ENCODE results near the gene GSTM2. TPM values are rescaled to one million over a fixed set of nuclear protein-coding genes. Genes with fewer than 3 reads are reported as not detected.

The GSTM2 gene
- total RNA-seq, 1 donor = 16.8 TPM

DNA sequence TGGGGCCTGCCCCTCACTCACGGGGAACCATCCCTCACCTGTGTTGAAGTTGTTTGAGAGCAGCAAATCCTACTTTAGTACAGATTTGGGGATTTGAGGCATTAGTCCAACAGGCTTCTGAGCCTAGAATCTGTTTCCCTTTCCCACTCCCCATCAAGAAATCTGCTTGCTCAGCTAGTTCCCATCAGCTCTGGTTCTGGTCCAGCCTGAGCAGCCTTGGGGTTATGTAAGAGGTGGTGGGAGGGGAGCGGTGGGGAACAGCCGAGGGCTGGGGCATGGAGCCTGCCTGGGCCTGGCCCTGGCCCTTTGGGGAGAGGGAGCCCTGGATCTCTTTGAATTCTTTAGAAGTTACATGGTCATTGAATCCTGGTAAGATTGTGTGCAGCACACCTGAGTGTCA, 48.3 kb downstream of the GSTM2 start:
- H3K4me3 ChIP-seq (ENCODE audit: low read depth, low read length) = no peak overlapping the region
- TF ChIP-seq, protein P1, sequence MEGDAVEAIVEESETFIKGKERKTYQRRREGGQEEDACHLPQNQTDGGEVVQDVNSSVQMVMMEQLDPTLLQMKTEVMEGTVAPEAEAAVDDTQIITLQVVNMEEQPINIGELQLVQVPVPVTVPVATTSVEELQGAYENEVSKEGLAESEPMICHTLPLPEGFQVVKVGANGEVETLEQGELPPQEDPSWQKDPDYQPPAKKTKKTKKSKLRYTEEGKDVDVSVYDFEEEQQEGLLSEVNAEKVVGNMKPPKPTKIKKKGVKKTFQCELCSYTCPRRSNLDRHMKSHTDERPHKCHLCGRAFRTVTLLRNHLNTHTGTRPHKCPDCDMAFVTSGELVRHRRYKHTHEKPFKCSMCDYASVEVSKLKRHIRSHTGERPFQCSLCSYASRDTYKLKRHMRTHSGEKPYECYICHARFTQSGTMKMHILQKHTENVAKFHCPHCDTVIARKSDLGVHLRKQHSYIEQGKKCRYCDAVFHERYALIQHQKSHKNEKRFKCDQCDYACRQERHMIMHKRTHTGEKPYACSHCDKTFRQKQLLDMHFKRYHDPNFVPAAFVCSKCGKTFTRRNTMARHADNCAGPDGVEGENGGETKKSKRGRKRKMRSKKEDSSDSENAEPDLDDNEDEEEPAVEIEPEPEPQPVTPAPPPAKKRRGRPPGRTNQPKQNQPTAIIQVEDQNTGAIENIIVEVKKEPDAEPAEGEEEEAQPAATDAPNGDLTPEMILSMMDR (IDR thresholded peaks at IDR 0.05; ENCODE audit: insufficient read depth, low read depth, low read length) = no peak
- DNase-seq (ENCODE audit: low read depth) = no peak

DNA sequence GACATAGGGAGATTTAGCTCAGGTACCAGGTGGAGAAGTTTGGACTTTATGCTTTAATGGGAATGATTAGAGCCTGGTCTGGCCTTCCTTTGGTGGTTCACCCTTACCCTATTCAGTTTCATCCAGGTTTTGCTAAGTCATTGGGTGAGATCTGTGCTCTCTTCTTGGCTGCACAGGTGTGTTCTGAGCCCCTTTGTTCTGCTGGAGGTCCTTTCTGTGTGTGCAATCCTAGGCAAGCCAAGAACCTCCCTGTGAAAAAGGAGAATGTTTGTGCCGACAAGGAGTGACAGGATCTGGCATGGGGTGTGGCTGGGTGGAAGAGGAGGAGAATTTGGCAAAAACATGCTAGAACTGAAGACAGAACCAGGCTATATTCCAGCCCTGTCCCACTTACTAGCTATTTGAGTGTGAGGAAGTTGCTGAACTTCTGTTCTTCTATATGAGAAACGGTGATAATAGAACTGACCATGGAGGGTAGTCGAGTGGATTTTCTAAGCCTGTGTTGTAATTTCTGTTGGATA, 48.8 kb downstream of the GSTM2 start:
- no peak overlapping the region for H3K4me3 ChIP-seq (ENCODE audit: low read depth, low read length)
- DNase-seq (ENCODE audit: low read depth) = no peak
- TF ChIP-seq, protein P1 (IDR thresholded peaks at IDR 0.05; ENCODE audit: insufficient read depth, low read depth, low read length) = no peak

DNA sequence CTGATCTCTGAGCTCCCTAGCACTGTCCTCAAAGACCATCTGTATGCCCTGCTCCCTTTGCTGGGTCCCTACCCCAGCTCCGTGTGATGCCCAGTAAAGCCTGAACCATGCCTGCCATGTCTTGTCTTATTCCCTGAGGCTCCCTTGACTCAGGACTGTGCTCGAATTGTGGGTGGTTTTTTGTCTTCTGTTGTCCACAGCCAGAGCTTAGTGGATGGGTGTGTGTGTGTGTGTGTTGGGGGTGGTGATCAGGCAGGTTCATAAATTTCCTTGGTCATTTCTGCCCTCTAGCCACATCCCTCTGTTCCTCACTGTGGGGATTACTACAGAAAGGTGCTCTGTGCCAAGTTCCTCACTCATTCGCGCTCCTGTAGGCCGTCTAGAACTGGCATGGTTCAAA, 49.9 kb downstream of the GSTM2 start:
- TF ChIP-seq, protein P1 (IDR thresholded peaks at IDR 0.05; ENCODE audit: insufficient read depth, low read depth, low read length) = no peak
- H3K4me3 ChIP-seq (ENCODE audit: low read depth, low read length) = no peak overlapping the region
- no peak for DNase-seq (ENCODE audit: low read depth)

DNA sequence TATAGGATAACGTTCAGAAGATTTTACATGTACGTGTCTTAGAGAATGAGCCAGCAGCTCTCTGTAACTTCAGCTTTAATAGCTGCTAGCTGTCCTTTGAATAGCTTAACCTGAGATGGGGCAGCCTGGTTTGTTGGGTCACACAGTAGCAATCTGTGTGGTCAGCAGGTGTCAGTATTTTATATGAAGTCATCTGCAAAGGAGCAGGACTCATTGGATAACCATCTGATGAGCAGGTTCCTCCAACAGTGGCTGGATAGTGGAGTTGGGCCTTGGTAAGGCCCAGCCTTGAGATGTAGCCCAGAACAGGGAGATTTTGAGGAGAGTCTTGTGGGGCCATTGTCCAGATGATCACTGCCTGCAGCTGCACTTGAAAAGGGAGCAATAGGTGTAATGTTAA, 50.6 kb downstream of the GSTM2 start:
- DNase-seq (ENCODE audit: low read depth) = no peak
- H3K4me3 ChIP-seq (ENCODE audit: low read depth, low read length) = no peak overlapping the region

DNA sequence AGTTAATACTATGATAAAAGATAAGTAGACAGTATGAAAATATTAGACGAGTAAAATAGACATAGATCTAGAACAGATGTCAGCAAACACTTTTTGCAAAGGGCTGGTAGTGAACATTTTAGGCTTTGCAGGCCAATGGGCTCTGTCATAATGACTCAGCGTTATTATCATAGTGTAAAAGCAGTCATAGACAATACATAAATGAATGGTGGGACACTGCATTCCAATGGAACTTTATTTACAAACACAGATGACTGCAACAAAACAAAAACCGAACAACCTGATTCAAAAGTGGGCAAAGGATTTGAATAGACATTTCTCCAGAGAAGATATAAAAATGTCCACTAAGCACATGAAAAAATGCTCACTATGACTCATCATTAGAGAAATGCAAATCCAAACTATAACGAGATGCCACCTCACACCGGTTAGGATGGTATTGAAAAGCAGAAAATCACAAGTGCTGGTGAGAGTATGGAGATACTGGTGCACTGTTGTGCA, 51.5 kb downstream of the GSTM2 start:
- TF ChIP-seq, protein P1 (IDR thresholded peaks at IDR 0.05; ENCODE audit: insufficient read depth, low read depth, low read length) = no peak
- DNase-seq (ENCODE audit: low read depth) = peak; percentile 77
- no peak overlapping the region for H3K4me3 ChIP-seq (ENCODE audit: low read depth, low read length)

More for the DNA sequence above, 50.6 kb downstream of the GSTM2 start:
- TF ChIP-seq, protein P1 (IDR thresholded peaks at IDR 0.05; ENCODE audit: insufficient read depth, low read depth, low read length) = no peak

DNA sequence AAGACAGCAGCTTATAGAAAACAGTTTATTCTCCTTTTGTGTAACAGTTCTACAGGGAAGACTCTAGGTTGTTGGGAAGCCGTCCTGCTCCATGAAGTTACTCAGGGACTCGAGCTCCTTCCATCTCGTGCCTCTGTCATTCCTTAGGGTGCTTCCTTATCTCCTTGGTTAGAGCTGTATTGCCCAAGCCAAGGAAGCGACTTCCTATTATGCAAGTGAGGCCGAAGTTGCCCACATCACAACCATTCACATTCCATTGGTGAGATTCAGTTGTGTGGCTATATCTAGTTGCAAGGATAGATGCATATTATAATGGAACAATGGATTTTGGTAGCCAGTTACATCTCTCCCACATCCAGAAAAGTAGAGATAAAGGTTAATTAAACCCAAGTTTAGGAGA, 53.2 kb downstream of the GSTM2 start:
- TF ChIP-seq, protein P1 (IDR thresholded peaks at IDR 0.05; ENCODE audit: insufficient read depth, low read depth, low read length) = no peak
- DNase-seq (ENCODE audit: low read depth) = peak; percentile 69
- no peak overlapping the region for H3K4me3 ChIP-seq (ENCODE audit: low read depth, low read length)

DNA sequence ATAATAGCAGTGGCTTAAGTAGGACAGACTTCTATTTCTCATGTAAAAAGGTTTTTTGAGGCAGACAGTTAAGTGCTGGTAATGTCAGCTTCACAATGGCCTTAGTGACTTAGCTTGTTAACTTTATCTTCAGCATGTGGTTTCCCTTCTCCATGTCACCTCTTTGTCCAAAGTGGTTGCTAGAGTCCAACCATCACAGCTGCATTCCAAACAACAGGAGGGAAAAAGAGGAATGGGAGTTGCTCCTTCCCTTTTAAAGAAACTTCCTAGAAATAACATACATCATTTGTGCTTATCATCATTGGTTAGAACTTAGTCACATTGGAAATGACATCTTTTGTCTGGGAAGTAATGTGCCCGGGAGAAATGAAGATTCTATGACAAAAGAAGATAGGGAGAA, 54.1 kb downstream of the GSTM2 start:
- no peak for DNase-seq (ENCODE audit: low read depth)
- no peak overlapping the region for H3K4me3 ChIP-seq (ENCODE audit: low read depth, low read length)
- TF ChIP-seq, protein P1 (IDR thresholded peaks at IDR 0.05; ENCODE audit: insufficient read depth, low read depth, low read length) = no peak

Measured in fibroblast of villous mesenchyme (primary cell).